Kidney (tissue), 14 donors: Measurements from ENCODE around the gene PRICKLE1. TPM values are rescaled to one million over a fixed set of nuclear protein-coding genes. Genes with fewer than 3 reads are reported as not detected.

Experiments
- DNase-seq, 5 donors: peaks; one replicate each; pipeline ENCODE4 v3.0.0-alpha.2; 2013 to 2020
- FAIRE-seq: peaks from 2 replicates; lab custom pipeline; 2012; peaks lifted over from hg19 to GRCh38; lab: Jason Lieb, UNC
- H3K27ac ChIP-seq, 2 donors: one replicate each; pipeline ENCODE4 v1.7.0; 2013; ENCODE audit warnings: low read depth in 2 of 2, low read length in 2 of 2, inconsistent platforms in 1 of 2
- H3K27me3 ChIP-seq: one replicate; pipeline ENCODE4 v1.7.1; 2013; ENCODE audit warnings: low read length, inconsistent platforms; ENCODE audit not compliant: control insufficient read depth, insufficient read depth
- H3K36me3 ChIP-seq, 3 donors: one replicate each; pipeline versions ENCODE4 v1.7.0 to v1.7.1; 2013; ENCODE audit warnings: low read length in 3 of 3, control low read depth in 1 of 3, inconsistent platforms in 1 of 3; ENCODE audit not compliant: insufficient read depth in 3 of 3, control insufficient read depth in 2 of 3
- H3K4me1 ChIP-seq, 3 donors: one replicate each; pipeline versions ENCODE4 v1.7.0 to v1.7.1; 2013; ENCODE audit warnings: low read length in 3 of 3, inconsistent platforms in 1 of 3, low read depth in 1 of 3; ENCODE audit not compliant: control insufficient read depth in 2 of 3, insufficient read depth in 2 of 3
- H3K4me3 ChIP-seq, 3 donors: one replicate each; pipeline versions ENCODE4 v1.7.0 to v1.8.1; 2013; ENCODE audit warnings: low read length in 3 of 3, control low read depth in 1 of 3, inconsistent platforms in 1 of 3
- H3K9ac ChIP-seq, 3 donors: one replicate each; pipeline versions ENCODE4 v1.7.0 to v1.7.1; 2013; ENCODE audit warnings: low read length in 3 of 3, control low read depth in 1 of 3, inconsistent platforms in 1 of 3
- H3K9me3 ChIP-seq, 3 donors: one replicate each; pipeline versions ENCODE4 v1.7.0 to v1.7.1; 2013; ENCODE audit warnings: low read length in 3 of 3, control low read depth in 1 of 3, inconsistent platforms in 1 of 3; ENCODE audit not compliant: control insufficient read depth in 2 of 3, insufficient read depth in 1 of 3
- CTCF ChIP-seq: IDR thresholded peaks from 3 replicates; pipeline ENCODE4 v1.5.1; 2012; ENCODE audit warnings: mild to moderate bottlenecking, moderate library complexity, borderline replicate concordance; ENCODE audit not compliant: insufficient read depth; ENCODE audit errors: extremely low read depth
- intact Hi-C: fragments of 100-400 bp; cut with DNase I; formaldehyde crosslinking; loops from one replicate; pipeline ENCODE4 v1.11.1; 2022
- polyA plus RNA-seq: library from polyadenylated mRNA; stranded (reverse); fragments of 350-450 nt; fragmentation: Illumina TruSeq; extraction: RNeasy Lipid Tissue Mini Kit (QIAGEN cat#74804); gene quantifications from one replicate; pipeline ENCODE4 v1.2.3, GENCODE V29; 2014; ENCODE audit warnings: low read depth, low replicate concordance; ENCODE audit not compliant: insufficient read depth
- total RNA-seq: library from RNA; stranded (reverse); fragmentation: NEBNext Ultra II Directional; extraction: Animal tissue kit (Norgen Biotek cat#: 25700); gene quantifications from one replicate; pipeline ENCODE4 v1.2.1, GENCODE V29; 2021
- donor health status: control.
- donor health status: control.
- donor health status: control.
- donor health status: control.
- donor health status: control.
- donor health status: DM: yes; HTN: yes; CAD: no.
- donor health status: Normal renal cell carcinoma (clear cell type).

Gene PRICKLE1
- total and polyA plus RNA-seq, 2 donors from 2014 or later, result 3.9 to 21.7 TPM

- DNase-seq (no peak), FAIRE-seq (no peak)
- Histone ChIP-seq H3K4me3 (no peak overlapping the region), H3K36me3 (no peaks in the 10 kb centered on the region), H3K27me3 (no peaks in the 10 kb centered on the region), H3K4me1 (no peaks in the 10 kb centered on the region), H3K27ac (no peak overlapping the region), H3K9me3 (no peaks in the 10 kb centered on the region), H3K9ac (no peak overlapping the region)
- intact Hi-C loops, result no loop called here
- TF ChIP-seq CTCF, result no peak
These were observed 51.3 kb downstream of the PRICKLE1 start for GRCh38 chr12:42538203-42538602.

DNA sequence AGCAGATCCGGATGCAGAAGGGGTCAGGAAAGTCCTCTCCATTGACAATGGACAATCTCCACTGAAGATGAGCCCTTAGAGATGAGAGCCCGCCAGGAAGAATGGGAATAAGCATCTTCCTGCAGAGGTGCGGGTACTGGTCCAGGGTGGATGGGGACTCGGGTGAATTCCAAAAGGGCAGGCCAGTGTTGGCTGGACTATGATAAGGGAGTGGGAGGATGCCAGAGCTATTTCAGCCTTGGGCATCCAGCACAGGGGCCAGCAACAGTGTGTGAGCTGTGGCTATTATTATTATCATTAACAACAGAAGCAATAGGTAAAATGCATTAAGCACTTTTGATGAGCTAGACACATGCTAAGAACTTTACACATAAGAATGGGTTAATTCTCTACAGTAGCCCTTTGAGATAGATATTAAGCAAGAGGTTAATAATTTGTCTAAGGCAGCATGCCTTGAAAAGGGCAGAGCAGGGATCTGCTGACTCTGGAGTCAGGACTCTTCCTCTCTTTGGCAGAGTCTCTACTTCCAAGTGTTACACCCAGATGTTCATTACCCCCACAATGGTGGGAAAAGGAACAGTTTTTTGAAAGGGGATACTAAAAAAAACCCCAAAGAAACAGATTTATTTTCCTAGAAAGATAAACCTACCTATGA is 55.2 kb downstream of the PRICKLE1 start:
- no peaks in the 10 kb centered on the region for H3K27me3 ChIP-seq
- H3K9me3 ChIP-seq, result no peaks in the 10 kb centered on the region
- H3K9ac ChIP-seq, result no peak overlapping the region
- H3K4me1 ChIP-seq, result no peaks in the 10 kb centered on the region
- no peaks in the 10 kb centered on the region for H3K36me3 ChIP-seq
- H3K4me3 ChIP-seq, result no peak overlapping the region
- intact Hi-C loops, result no loop called here
- no peak overlapping the region for H3K27ac ChIP-seq
- DNase-seq (no peak), FAIRE-seq (no peak)
- TF ChIP-seq CTCF, result no peak

DNA sequence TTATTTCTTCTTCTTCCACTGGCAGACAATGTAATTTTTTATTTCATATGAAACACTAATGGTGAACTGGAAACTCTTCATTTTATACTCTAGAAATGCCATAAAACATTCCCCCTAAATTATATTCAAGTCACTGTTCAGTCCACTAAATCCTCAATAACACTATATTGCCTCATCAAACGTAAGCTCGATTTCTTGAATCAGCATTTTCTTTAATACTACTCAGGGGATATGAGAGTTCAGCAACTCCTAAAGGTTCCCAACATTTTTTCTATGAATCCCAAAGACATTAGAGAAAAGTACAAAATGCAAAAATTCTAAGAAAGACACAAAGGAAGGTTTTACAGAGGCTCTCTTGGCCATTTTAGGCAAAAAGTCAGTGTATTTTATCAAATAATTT is 59.3 kb downstream of the PRICKLE1 start:
- Histone ChIP-seq H3K4me3 (no peak overlapping the region), H3K4me1 (no peaks in the 10 kb centered on the region), H3K9ac (no peak overlapping the region), H3K9me3 (no peaks in the 10 kb centered on the region), H3K27ac (no peak overlapping the region), H3K27me3 (no peaks in the 10 kb centered on the region), H3K36me3 (no peaks in the 10 kb centered on the region)
- no peak for DNase-seq
- FAIRE-seq, result no peak
- intact Hi-C loops, result no loop called here
- no peak for TF ChIP-seq CTCF

DNA sequence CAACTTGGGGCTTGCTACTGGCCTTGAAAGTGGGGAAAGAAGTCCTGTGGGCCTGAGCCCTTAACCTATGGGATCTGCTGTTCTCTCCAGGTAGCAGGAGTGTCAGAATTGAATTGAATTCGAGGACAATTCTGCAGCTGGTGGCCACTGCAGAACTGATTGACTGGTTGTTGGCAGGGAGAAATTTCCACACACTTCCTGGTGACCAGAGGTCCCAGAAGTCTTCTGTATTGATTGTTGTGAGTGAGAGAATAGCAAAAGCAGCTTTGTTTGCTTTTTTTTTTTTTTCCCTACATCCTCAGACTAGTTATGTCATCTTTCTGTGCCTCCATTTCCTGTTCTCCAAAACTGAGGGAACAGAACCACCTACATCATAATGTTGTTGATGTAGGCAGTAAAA is 64.1 kb downstream of the PRICKLE1 start:
- DNase-seq, result no peak
- H3K4me1 ChIP-seq, result no peaks in the 10 kb centered on the region
- H3K27ac ChIP-seq, result no peak overlapping the region
- no peak overlapping the region for H3K9ac ChIP-seq
- no peak overlapping the region for H3K4me3 ChIP-seq
- H3K36me3 ChIP-seq, result no peaks in the 10 kb centered on the region
- no peak for FAIRE-seq
- intact Hi-C loops, result no loop called here
- no peaks in the 10 kb centered on the region for H3K9me3 ChIP-seq
- H3K27me3 ChIP-seq, result no peaks in the 10 kb centered on the region
- no peak for TF ChIP-seq CTCF
